Activated T-cell treated with anti-CD3 and anti-CD28 coated beads for 48 hours (primary cell): ENCODE data around the gene PEX11B.

Experiments used
- DNase-seq: peaks from one replicate; pipeline ENCODE4 v3.0.0-alpha.2; 2020; ENCODE audit warnings: low read depth

PEX11B gene

DNA sequence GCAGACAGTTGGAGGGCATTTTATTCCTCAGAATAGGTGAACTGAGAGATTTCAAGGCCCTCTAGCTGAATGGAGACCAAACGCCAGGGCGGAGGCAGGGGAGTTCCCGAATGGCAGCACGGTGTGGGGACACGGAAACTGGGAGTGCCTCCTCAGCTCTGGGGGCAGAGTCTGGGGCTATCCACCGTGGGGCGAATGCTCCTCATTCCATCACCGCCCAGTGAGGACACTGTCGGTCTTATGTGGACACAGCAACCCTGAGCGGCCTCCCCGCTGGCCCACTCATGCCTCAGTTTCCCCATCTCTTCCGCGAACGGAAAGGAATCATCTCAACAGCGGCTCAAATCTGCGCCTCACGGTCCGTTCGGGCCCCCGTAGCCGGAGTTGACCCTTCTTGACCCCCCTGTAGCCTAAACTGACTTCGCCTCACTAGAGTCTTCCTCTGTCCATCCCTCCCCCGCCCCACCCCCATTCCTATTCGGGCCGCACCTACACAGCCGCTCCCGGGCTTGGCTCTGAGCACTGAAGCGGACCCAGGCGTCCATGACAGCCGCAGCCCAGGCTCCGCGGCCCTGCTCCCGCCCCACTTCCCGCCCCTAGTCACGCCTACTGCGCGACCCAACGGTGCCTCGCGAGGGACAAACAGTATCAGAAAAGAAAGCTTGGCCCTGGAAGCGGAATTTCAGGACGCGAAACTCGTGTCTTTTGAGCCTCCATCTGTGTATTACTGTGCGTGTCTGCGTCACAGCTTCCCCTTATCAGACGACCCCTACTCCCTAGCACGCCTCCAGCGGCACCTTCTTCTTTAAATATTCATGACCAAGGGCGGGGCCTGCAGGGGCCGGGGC, at the start of gene PEX11B:
Gene PEX11B, minus strand, starts transcription at position 574 of the 848 bp plus-strand sequence. Its CDS starts 29 bp downstream, at position 545.
- DNase-seq: peak; percentile 89

GRCh38 chr1:145967288-145967687, 48.8 kb upstream of the PEX11B start:
- no peak for DNase-seq

- DNase-seq: no peak
Observed at GRCh38 chr1:145965119-145965744, 46.7 kb upstream of the PEX11B start.

- DNase-seq: peak; percentile 84
Observed at GRCh38 chr1:145964328-145965118, 46.0 kb upstream of the PEX11B start, which contains the start of the genes ANKRD34A and POLR3GL. TSS of gene ANKRD34A (minus strand) at chr1:145964575. CDS start at chr1:145961759, 2,816 bp downstream. TSS of gene POLR3GL (plus strand) at chr1:145964690. CDS start at chr1:145974866, 10,176 bp downstream.

DNA sequence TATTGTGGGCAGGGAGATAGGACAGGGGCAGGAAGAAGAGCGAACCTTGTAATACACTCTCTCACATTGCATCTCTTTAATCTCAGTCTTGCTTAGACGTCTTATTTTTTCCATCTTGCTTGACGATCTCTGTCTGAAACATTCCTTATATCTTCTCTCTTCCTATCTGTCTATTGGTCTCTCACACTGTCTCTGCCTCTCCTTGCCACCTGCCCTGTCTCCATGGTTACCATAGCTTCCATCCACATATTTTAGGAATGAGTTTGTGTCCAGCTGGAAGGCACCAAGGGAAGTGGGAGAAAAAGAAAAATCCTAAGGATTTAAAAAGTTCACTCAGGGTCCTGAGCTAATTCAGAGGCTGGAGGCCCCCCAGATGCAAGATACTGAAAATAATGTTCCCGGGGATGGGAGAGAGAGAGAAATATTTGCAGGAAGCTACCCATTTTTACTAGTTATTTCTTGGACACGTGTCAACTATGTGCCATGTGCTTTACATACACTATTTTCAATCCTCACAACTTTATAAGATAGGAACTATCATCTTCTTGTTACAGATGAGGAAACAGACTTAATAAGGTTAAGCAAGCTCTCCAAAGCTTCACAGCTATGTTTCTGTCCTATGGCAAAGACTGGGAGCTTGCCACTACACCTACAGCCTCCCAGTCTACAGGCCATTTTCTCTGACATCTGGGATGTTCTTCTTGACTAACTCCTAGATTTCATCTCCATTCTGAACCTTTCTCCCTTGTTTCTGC, 44.9 kb upstream of the PEX11B start:
- DNase-seq: no peak

- DNase-seq: no peak
Observed at GRCh38 chr1:145962157-145963102, 43.9 kb upstream of the PEX11B start.

- DNase-seq: peak; percentile 59
Observed at GRCh38 chr1:145961425-145962156, 43.1 kb upstream of the PEX11B start.

GRCh38 chr1:145961109-145961424, 42.5 kb upstream of the PEX11B start:
- no peak for DNase-seq

GRCh38 chr1:145960468-145961108, 42.1 kb upstream of the PEX11B start:
- DNase-seq: no peak

DNA sequence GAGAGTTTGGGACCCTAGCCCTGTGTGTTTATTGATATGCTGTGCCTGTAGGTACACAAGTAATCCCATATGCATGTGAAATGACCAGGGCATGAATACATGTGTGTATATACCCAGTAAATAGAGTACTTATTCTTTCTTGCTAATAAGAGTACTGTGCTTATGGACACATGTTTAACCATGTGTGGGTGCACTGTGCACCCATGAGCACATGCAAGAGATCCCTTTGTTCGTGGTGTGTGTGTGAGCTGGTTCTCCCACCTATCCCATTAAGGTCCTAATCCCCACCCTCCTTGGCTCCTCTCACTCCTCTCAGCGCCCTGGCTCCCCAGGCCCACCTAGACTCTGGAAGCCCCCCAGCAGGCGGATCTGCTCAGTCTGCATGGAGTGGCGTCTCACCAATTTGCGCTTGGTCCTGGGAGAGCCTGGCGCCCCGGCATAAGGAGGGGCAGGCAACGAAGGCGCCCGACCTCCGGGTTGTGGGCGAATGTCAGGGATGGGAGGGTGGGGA, 41.5 kb upstream of the PEX11B start:
- DNase-seq: no peak

DNA sequence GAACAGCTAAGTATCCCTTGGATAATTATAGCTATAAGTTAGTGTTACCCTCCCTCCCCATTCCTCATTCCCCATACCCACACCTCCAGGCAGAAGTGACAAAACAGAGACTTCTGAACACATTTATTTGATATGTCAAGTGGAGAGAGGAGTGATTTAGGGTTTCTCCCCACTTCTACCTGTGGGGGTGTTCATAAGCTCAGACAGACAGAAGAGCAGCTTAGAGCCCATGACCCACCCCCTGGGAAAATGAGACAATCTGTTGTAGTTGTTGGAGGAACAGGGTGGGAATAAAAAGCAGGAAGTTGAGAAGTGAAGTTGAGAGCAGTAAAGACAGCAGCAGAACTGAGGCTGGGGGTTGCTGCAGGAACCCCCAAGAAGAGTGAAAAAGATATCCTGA, 40.8 kb upstream of the PEX11B start:
- no peak for DNase-seq

GRCh38 chr1:145958734-145959133, 40.2 kb upstream of the PEX11B start:
- DNase-seq: no peak

DNA sequence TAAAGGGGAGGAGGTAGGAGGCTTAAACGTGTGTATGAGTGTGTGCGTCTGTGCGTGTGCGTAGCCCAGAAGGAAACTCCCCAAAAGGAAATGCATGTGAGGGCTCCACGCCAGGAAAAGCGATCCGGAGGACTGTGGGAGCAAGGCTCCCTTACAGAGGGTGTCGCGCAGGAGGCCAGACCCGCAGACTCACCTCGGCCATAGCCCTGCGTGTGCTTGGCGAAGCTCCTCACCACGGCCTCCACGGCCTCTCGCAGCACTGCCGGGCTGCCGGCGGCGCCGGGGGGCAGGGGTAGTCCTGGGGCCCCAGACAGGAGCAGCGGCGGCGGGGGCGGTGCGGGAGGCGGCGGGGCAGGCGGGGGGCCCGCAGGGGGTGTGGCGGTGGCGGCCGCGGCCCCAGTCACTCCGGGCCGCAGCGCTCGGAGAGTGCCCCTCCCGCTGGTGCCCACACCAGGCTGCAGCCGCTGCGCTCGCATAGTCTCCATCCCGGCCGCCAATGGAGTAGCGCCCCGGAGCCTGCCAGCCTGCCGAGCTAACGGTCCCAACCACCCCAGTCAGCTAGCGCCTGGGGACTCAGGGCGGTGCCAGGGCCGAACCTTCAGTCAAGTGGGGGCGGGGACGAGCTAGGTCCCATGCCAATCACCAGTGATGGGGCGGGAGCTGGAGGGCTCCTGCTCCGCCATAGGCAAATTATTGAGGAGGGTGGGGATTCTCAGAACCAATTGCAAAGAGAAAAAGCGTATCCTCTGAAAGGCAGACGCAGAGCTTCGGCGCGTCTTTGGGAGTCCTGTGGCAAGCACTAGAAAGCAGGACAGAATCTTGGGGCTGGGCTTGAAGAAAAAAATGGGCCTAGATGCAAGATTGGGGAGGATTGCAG, 39.2 kb upstream of the PEX11B start, which contains the start of gene LIX1L:
Gene LIX1L, minus strand, starts transcription at position 575 of the 877 bp plus-strand sequence. Its CDS starts 90 bp downstream, at position 485.
- DNase-seq: peak; percentile 92

- DNase-seq: no peak
Observed at GRCh38 chr1:145956781-145957442, 38.4 kb upstream of the PEX11B start.

DNA sequence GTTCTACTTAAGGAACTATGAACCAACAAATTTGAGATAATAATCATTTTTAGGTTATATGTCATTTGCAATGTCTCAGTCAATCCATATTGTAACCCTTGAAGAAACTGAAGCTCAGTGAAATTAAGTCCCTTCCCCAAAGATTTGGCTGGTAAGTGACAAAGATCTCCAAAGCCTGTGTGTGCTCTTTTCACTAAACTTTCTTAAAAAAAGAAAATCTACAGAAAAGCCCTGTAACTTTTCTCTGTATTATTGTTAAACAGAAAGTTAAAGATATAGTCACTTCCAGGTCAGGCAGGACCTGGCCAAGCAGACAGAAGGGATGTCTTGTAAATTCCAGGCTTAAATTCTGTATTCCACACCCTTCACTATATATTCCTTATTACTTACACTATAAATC, 37.8 kb upstream of the PEX11B start:
- DNase-seq: no peak

DNA sequence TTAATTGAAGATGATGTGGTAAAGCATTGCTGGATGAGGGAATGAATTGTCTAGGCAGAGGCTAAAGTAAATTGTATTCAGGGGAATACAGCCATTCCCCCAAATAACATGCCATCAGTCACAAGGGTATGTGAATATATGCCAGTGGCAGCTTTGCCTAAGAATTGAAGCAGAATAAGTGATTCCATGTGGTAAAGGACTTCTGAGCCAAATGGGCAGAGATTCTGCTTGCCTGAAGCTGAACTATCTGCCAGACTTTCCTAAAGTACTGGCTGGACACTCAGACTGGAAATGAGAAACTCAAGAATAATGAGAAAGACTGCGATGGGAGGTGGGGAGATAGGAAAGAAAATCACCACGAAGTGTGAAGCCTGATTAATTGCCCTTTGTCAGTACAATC, 36.9 kb upstream of the PEX11B start:
- DNase-seq: no peak

DNA sequence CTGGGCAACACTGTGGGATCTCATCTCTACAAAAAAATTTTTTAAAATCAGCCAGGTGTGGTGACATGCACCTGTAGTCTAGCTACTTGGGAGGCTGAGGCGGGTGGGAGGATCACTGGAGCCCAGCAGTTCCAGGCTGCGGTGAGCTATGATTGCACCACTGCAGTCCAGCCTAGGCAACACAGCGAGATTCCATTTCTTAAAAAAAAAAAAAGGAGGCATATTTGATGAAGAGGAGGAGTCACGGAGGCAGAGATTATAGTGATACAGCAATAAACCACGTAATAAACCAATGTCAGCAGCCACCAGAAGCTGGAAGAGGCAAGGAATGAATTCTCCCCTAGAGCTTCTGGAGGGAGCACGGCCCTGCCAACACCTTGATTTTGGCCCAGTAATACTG, 35.3 kb upstream of the PEX11B start:
- DNase-seq: no peak

- DNase-seq: no peak
Observed at GRCh38 chr1:145952903-145953302, 34.4 kb upstream of the PEX11B start.
